ENCODE results near the gene CTNNA3.

Gene CTNNA3

DNA sequence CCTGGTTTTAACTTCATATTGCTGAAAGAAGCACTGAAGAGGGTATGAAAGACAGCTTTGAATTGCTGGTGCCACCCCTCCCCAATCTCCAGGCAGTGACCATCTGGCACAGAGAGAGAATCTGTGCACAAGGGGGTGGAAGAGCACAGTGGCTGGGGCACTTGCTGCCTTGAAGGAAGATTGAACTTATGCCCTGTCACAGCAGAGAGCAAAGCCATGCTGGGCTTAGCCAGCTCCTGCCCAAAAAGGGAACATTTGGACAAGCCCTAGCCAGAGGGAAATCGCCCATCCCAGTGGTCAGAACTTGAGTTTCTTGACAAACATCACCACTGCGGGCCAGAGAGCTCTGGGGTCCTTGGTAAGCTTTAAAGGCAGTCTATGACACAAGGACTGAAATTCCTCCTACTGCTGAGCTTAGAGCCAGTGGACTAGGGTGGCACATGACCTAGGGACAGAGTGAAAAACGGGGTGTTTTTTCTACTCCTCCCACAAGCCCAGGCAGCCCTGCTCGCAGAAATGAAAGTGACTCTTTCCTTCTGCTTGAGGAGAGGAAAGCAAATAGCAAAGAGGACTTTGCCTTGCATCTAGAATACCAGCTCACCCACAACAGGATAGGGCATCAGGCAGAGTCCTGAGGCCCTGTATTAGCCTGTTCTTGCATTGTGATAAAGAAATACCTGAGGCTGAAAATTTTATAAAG, 257.2 kb downstream of the CTNNA3 start:
- no peaks in the 10 kb centered on the region for H3K27me3 ChIP-seq (ENCODE audit: low read length)
- TF ChIP-seq EZH2phosphoT487 (conservative IDR thresholded peaks at IDR 0.05; ENCODE audit: low read length) = no peak
- TF ChIP-seq, protein P1, sequence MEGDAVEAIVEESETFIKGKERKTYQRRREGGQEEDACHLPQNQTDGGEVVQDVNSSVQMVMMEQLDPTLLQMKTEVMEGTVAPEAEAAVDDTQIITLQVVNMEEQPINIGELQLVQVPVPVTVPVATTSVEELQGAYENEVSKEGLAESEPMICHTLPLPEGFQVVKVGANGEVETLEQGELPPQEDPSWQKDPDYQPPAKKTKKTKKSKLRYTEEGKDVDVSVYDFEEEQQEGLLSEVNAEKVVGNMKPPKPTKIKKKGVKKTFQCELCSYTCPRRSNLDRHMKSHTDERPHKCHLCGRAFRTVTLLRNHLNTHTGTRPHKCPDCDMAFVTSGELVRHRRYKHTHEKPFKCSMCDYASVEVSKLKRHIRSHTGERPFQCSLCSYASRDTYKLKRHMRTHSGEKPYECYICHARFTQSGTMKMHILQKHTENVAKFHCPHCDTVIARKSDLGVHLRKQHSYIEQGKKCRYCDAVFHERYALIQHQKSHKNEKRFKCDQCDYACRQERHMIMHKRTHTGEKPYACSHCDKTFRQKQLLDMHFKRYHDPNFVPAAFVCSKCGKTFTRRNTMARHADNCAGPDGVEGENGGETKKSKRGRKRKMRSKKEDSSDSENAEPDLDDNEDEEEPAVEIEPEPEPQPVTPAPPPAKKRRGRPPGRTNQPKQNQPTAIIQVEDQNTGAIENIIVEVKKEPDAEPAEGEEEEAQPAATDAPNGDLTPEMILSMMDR (IDR thresholded peaks at IDR 0.05; ENCODE audit: insufficient read depth, low read length, poor library complexity, severe bottlenecking) = no peak
- no peak overlapping the region for H2AFZ ChIP-seq (ENCODE audit: low read depth, low read length, severe bottlenecking)
- H3K27ac ChIP-seq (ENCODE audit: low read depth, low read length) = no peak overlapping the region
- no peak overlapping the region for H3K9ac ChIP-seq (ENCODE audit: low read length)
- H3K79me2 ChIP-seq (ENCODE audit: insufficient read depth, low read length) = no peaks in the 10 kb centered on the region
- H3F3A ChIP-seq (ENCODE audit: insufficient read depth) = no peaks in the 10 kb centered on the region
- no peak overlapping the region for H3K4me3 ChIP-seq (ENCODE audit: insufficient read depth, low read length, poor library complexity, severe bottlenecking)
- H3K4me2 ChIP-seq (ENCODE audit: low read depth, low read length, poor library complexity, severe bottlenecking) = no peak overlapping the region
- H3K36me3 ChIP-seq (ENCODE audit: low read length) = no peaks in the 10 kb centered on the region
- H3K9me3 ChIP-seq (ENCODE audit: insufficient read depth, low read length) = no peaks in the 10 kb centered on the region
- no peaks in the 10 kb centered on the region for H4K20me1 ChIP-seq (ENCODE audit: low read depth, low read length)
- no peaks in the 10 kb centered on the region for H3K9me2 ChIP-seq (replicated peaks; ENCODE audit: insufficient read depth, low read length)

DNA sequence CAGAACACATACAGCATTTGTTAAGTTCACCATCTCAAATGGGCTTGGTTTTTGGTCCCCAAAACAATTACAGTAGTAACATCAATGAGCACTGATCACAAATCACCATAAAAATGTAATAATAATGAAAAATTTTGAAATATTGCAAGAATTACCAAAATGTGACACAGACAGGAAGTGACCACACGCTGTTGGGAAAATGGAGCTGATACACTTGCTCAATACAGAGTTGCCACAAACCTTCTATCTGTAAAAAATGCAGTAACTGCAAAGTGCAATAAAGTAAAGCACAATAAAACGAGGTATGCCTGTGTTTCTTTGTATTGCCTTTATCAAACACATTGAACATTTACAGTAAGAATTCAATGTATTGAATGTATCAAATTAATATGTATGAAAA, 262.7 kb downstream of the CTNNA3 start:
- no peak overlapping the region for H3K9ac ChIP-seq (ENCODE audit: low read length)
- H3K36me3 ChIP-seq (ENCODE audit: low read length) = no peaks in the 10 kb centered on the region
- no peaks in the 10 kb centered on the region for H4K20me1 ChIP-seq (ENCODE audit: low read depth, low read length)
- no peaks in the 10 kb centered on the region for H3K27me3 ChIP-seq (ENCODE audit: low read length)
- no peaks in the 10 kb centered on the region for H3K9me3 ChIP-seq (ENCODE audit: insufficient read depth, low read length)
- no peak overlapping the region for H3K27ac ChIP-seq (ENCODE audit: low read depth, low read length)
- H3K4me2 ChIP-seq (ENCODE audit: low read depth, low read length, poor library complexity, severe bottlenecking) = no peak overlapping the region
- H3K79me2 ChIP-seq (ENCODE audit: insufficient read depth, low read length) = no peaks in the 10 kb centered on the region
- H3K9me2 ChIP-seq (replicated peaks; ENCODE audit: insufficient read depth, low read length) = no peaks in the 10 kb centered on the region
- H2AFZ ChIP-seq (ENCODE audit: low read depth, low read length, severe bottlenecking) = no peak overlapping the region
- H3K4me3 ChIP-seq (ENCODE audit: insufficient read depth, low read length, poor library complexity, severe bottlenecking) = no peak overlapping the region
- TF ChIP-seq, protein P1 (IDR thresholded peaks at IDR 0.05; ENCODE audit: insufficient read depth, low read length, poor library complexity, severe bottlenecking) = no peak
- no peak for TF ChIP-seq EZH2phosphoT487 (conservative IDR thresholded peaks at IDR 0.05; ENCODE audit: low read length)
- H3F3A ChIP-seq (ENCODE audit: insufficient read depth) = no peaks in the 10 kb centered on the region

DNA sequence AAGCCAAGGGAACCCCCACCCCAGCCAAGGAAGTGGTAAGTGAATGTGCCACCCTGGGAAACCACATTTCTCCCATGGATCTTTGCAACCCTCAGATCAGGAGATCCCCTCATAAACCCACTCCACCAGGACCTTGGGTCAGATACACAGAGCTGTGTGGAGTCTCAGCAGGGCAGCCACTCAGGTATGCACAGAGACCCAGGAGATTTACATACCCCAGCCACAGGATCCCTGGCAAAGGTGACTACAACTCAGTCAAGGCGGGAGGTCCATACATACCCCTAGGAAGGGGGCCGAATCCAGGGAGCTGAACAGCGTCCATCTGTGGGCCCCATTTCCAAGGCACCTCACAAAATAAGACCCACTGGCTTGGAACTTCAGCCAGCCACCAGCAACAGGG, 293.4 kb downstream of the CTNNA3 start:
- Histone ChIP-seq H3K4me2 (ENCODE audit: low read depth, low read length, poor library complexity, severe bottlenecking) (no peak overlapping the region), H3K4me3 (ENCODE audit: insufficient read depth, low read length, poor library complexity, severe bottlenecking) (no peak overlapping the region), H2AFZ (ENCODE audit: low read depth, low read length, severe bottlenecking) (no peak overlapping the region), H3K9me3 (ENCODE audit: insufficient read depth, low read length) (no peaks in the 10 kb centered on the region), H3K27me3 (ENCODE audit: low read length) (no peaks in the 10 kb centered on the region), H3K79me2 (ENCODE audit: insufficient read depth, low read length) (no peaks in the 10 kb centered on the region), H3K27ac (ENCODE audit: low read depth, low read length) (no peak overlapping the region), H3K36me3 (ENCODE audit: low read length) (no peaks in the 10 kb centered on the region), H3K9me2 (replicated peaks; ENCODE audit: insufficient read depth, low read length) (no peaks in the 10 kb centered on the region), H3F3A (ENCODE audit: insufficient read depth) (no peaks in the 10 kb centered on the region), H4K20me1 (ENCODE audit: low read depth, low read length) (no peaks in the 10 kb centered on the region), H3K9ac (ENCODE audit: low read length) (no peak overlapping the region)
- TF ChIP-seq EZH2phosphoT487 (conservative IDR thresholded peaks at IDR 0.05; ENCODE audit: low read length) = no peak
- TF ChIP-seq, protein P1 (IDR thresholded peaks at IDR 0.05; ENCODE audit: insufficient read depth, low read length, poor library complexity, severe bottlenecking) = no peak
